PC-9 (cell line): ENCODE results near the gene PLXDC2.

Experiments
- CTCF ChIP-seq: fragments of 200-600 bp; sonication (generic); conservative IDR thresholded peaks from 2 replicates; pipeline ENCODE4 v1.6.1; 2017; ENCODE audit warnings: mixed run types, antibody characterized with exemption, mild to moderate bottlenecking, moderate library complexity
- EZH2 ChIP-seq: fragments of 200-600 bp; sonication (generic); IDR thresholded peaks from 2 replicates; pipeline ENCODE4 v1.8.0; 2017; ENCODE audit warnings: antibody characterized with exemption, low read depth

- TF ChIP-seq EZH2 (no peak), CTCF (no peak)
These were observed 460.1 kb downstream of the PLXDC2 start for GRCh38 chr10:20276127-20276979.
